Activated gamma-delta T cell treated with Interleukin-2 at 50 U/mL for 16 hours (primary cell): ENCODE measurements around the gene KCNJ13.
"Not testable (repeated sequence)": the region's sequence is repeated elsewhere in the genome, so short reads cannot be mapped to it uniquely, and the experiment has no call there.

Experiments used
- DNase-seq: peaks from one replicate; pipeline ENCODE4 v3.0.0-alpha.2; 2020

KCNJ13 gene

GRCh38 chr2:232761301-232761907, 15.0 kb downstream of the KCNJ13 start:
- peak; percentile 21 for DNase-seq

GRCh38 chr2:232757905-232758304, 18.5 kb downstream of the KCNJ13 start:
- DNase-seq = no peak

- no peak for DNase-seq
These were observed 26.2 kb downstream of the KCNJ13 start for GRCh38 chr2:232750135-232750671.

- DNase-seq = no peak
These were observed 27.0 kb downstream of the KCNJ13 start for GRCh38 chr2:232749331-232749730.

GRCh38 chr2:232748038-232748437, 28.3 kb downstream of the KCNJ13 start:
- DNase-seq = no peak

- no peak for DNase-seq
These were observed 31.4 kb downstream of the KCNJ13 start for GRCh38 chr2:232744963-232745362.

- DNase-seq = no peak
These were observed 34.4 kb downstream of the KCNJ13 start for GRCh38 chr2:232741972-232742371.

- no peak for DNase-seq
These were observed 35.1 kb downstream of the KCNJ13 start for GRCh38 chr2:232741294-232741693.

GRCh38 chr2:232731470-232731869, 44.9 kb downstream of the KCNJ13 start:
- no peak for DNase-seq

- no peak for DNase-seq
These were observed 47.6 kb downstream of the KCNJ13 start for GRCh38 chr2:232728785-232729184.

- no peak for DNase-seq
These were observed 53.3 kb downstream of the KCNJ13 start for GRCh38 chr2:232723027-232723426.

- DNase-seq = no peak
These were observed 54.5 kb downstream of the KCNJ13 start for GRCh38 chr2:232721882-232722281.

- DNase-seq = no peak
These were observed 55.1 kb downstream of the KCNJ13 start for GRCh38 chr2:232721261-232721660.

- not testable (repeated sequence) for DNase-seq
These were observed 56.3 kb downstream of the KCNJ13 start for GRCh38 chr2:232720056-232720455.
